Adipocyte (in vitro differentiated cells): ENCODE results near the gene MECP2.
"Not testable (repeated sequence)": the region's sequence is repeated elsewhere in the genome, so short reads cannot be mapped to it uniquely, and the experiment has no call there.

ENCODE experiments used
- DNase-seq: peaks from one replicate; pipeline ENCODE4 v3.0.0-alpha.2; 2015; ENCODE audit warnings: low read depth
- H3K27me3 ChIP-seq: replicated peaks from 2 replicates; pipeline ENCODE4 v1.7.0; 2013; ENCODE audit warnings: mild to moderate bottlenecking, low read length, moderate library complexity; ENCODE audit not compliant: control insufficient read depth, insufficient read depth
- H3K36me3 ChIP-seq: 2 replicates; pipeline ENCODE4 v1.7.0; 2013; ENCODE audit warnings: low read length, mild to moderate bottlenecking, moderate library complexity; ENCODE audit not compliant: control insufficient read depth, insufficient read depth, severe bottlenecking
- H3K4me1 ChIP-seq: 2 replicates; pipeline ENCODE4 v1.7.0; 2013; ENCODE audit warnings: mild to moderate bottlenecking, low read length, moderate library complexity; ENCODE audit not compliant: control insufficient read depth, insufficient read depth
- H3K4me3 ChIP-seq: 2 replicates; pipeline ENCODE4 v1.7.0; 2013; ENCODE audit warnings: mild to moderate bottlenecking, low read length, moderate library complexity
- H3K9ac ChIP-seq: 2 replicates; pipeline ENCODE4 v1.7.0; 2013; ENCODE audit warnings: mild to moderate bottlenecking, low read length, moderate library complexity
- H3K9me3 ChIP-seq: 2 replicates; pipeline ENCODE4 v1.7.0; 2013; ENCODE audit warnings: mild to moderate bottlenecking, low read length, moderate library complexity; ENCODE audit not compliant: control insufficient read depth

The MECP2 gene

GRCh38 chrX:153981231-153981630 is 116.3 kb downstream of the MECP2 start:
- Histone ChIP-seq H3K9me3 (no peaks in the 10 kb centered on the region), H3K4me3 (no peak overlapping the region), H3K4me1 (peaks cover 3% of the 10 kb centered on the region), H3K9ac (no peak overlapping the region), H3K27me3 (no peaks in the 10 kb centered on the region), H3K36me3 (no peaks in the 10 kb centered on the region)
- no peak for DNase-seq

DNA sequence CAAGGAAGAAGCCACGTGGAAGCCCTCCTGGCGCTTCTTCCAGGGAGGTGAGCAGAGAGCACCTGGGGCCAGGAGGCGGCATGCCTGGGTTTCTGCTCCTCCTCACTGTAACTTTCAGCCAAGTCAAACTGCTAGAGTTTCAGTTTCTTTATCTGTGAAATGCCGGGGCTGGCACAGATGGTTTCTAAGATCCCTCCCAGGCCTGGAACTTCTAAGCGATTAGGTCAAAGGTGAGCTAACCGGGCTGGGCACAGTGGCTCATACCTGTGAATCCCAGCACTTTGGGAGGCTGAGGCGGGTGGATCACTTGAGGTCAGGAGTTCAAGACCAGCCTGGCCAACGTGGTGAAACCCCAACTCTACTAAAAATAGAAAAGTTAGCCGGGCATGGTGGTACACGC is 117.1 kb downstream of the MECP2 start:
- not testable (repeated sequence) for DNase-seq, H3K36me3 ChIP-seq, H3K9ac ChIP-seq, H3K4me3 ChIP-seq, H3K9me3 ChIP-seq, H3K4me1 ChIP-seq, H3K27me3 ChIP-seq

GRCh38 chrX:153974726-153975286 is 122.7 kb downstream of the MECP2 start:
- Histone ChIP-seq H3K36me3 (no peaks in the 10 kb centered on the region), H3K9ac (no peak overlapping the region), H3K4me1 (peaks cover 19% of the 10 kb centered on the region), H3K9me3 (no peaks in the 10 kb centered on the region), H3K4me3 (no peak overlapping the region), H3K27me3 (no peaks in the 10 kb centered on the region)
- no peak for DNase-seq

DNA sequence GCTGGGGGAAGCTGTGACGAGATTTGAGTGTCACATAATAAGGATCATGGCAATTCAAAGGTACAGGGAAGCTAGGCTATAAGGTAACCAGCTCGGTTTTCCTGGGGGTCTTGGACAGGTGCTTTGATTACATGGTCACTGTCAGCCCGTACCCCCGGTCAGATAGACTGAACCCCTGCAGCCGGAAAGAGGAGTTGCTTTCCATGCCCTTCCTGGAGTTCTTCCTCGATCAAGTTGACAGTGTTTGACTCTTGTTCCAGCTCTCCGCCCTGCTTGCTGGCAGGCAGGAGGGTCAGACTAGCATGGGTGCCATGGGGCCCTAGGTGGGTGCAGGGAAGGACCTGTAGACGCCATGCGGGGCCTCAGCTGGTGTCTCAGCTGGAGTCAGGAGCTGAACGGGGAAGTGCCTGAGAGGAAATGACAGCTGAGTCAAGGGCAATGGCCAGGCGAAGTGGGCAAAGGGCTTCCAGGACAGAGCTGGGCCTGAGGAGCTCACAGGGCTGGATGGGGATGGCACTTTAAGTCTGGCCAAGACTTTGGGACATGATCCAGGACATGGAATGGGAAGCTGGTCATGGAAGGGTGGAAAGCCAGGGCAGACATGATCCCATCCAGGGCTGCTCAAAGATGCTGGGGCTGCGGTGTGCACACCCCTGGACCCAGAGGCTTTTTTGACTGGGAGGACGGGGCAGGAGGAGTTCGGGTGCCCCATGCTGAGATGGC is 123.4 kb downstream of the MECP2 start:
- no peak for DNase-seq
- peaks cover 22% of the 10 kb centered on the region for H3K4me1 ChIP-seq
- peak overlapping the region; percentile 99 for H3K4me3 ChIP-seq
- H3K9ac ChIP-seq: peak overlapping the region; percentile 100
- H3K9me3 ChIP-seq: no peaks in the 10 kb centered on the region
- H3K36me3 ChIP-seq: no peaks in the 10 kb centered on the region
- no peaks in the 10 kb centered on the region for H3K27me3 ChIP-seq

DNA sequence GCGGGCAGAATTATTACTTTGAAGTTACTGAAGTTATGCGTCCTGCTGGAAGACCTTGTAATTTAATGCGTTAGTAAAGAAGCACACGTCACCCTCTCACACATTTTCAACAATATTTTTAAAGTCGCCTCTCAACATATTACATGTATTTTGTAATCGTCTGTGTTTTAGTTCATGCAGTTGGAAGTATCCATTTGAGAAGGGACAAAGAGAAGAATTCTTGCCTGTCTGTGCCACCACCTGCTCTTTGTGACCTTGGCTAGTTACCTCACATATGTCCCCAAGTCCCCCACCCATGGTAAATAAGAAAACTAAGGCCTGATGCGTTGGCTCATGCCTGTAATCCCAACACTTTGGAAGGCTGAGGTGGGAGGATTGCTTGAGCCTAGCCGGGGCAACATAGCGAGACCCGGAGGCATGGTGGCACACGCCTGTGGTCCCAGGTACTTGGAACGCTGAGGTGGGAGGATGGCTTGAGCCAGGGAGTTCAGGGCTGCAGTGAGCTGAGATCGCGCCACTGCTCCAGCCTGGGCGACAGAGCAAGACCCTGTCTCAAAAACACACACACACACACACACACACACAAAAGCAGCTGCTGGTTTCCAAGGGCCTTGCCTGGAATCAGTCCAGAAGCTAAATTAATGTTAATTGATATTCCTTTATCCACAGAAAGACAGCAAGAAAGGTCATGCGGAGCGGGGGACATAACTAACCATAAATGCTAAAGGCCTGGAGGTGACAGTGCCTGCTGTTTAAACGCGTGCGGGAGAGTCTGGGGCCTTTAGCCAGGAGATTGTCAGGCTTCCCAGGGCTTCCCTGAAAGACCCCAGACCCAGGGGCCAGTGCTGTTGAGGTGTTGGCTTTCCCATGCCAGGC is 124.2 kb downstream of the MECP2 start:
- peak overlapping the region; percentile 99 for H3K4me3 ChIP-seq
- no peak for DNase-seq
- H3K27me3 ChIP-seq: no peaks in the 10 kb centered on the region
- H3K9ac ChIP-seq: peak overlapping the region; percentile 100
- no peaks in the 10 kb centered on the region for H3K36me3 ChIP-seq
- H3K4me1 ChIP-seq: peaks cover 30% of the 10 kb centered on the region
- H3K9me3 ChIP-seq: no peaks in the 10 kb centered on the region

GRCh38 chrX:153972368-153973126 is 125.0 kb downstream of the MECP2 start, which contains the start of gene TMEM187:
TMEM187 (plus strand) TSS chrX:153972754; CDS start chrX:153982063, 9,309 bp downstream.
- H3K9ac ChIP-seq: peak within 1 kb of the TSS; percentile 100
- H3K9me3 ChIP-seq: no peaks in the 10 kb centered on the region
- peak; percentile 90 for DNase-seq
- peak within 1 kb of the TSS; percentile 99 for H3K4me3 ChIP-seq
- no peaks in the 10 kb centered on the region for H3K27me3 ChIP-seq
- H3K36me3 ChIP-seq: no peaks in the 10 kb centered on the region
- H3K4me1 ChIP-seq: peaks cover 38% of the 10 kb centered on the region
